ENCODE results near the gene SMC1A. TPM values are rescaled to one million over a fixed set of nuclear protein-coding genes. Genes with fewer than 3 reads are reported as not detected.

Gene SMC1A
- total RNA-seq, 1 experiment from 2014 or later, result 100 TPM

GRCh38 chrX:53376888-53377287 lies 45.6 kb downstream of the SMC1A start:
- H2BK15ac ChIP-seq (ENCODE audit: low read depth, low read length), result no peak overlapping the region
- H4K8ac ChIP-seq (replicated peaks; ENCODE audit: insufficient read length, low read depth, low read length), result no peak overlapping the region
- no peaks in the 10 kb centered on the region for H4K20me1 ChIP-seq (ENCODE audit: control insufficient read depth, insufficient read depth, insufficient read length)
- H4K5ac ChIP-seq (ENCODE audit: insufficient read length, low read depth, low read length), result no peak overlapping the region
- H4K91ac ChIP-seq (ENCODE audit: insufficient read length, low read depth, low read length), result no peak overlapping the region
- H3T11ph ChIP-seq (ENCODE audit: low read length), result no peak overlapping the region
- Mint-ChIP-seq H3K36me3 (ENCODE audit: insufficient read depth in 1 of 3, low read depth in 3 of 3) (peaks cover 24 to 49% (median 42%) of the 10 kb centered on the region in 3 experiments), H3K9me3 (peaks cover 60 to 64% of the 10 kb centered on the region in 2 experiments), H3K4me1 (no peaks in the 10 kb centered on the region), H3K27ac (no peak overlapping the region), H3K4me3 (no peak overlapping the region), H3K27me3 (ENCODE audit: low read depth) (peaks cover 1% of the 10 kb centered on the region; the same call in 1 of the 2 replicates)
- TF ChIP-seq, protein P1, sequence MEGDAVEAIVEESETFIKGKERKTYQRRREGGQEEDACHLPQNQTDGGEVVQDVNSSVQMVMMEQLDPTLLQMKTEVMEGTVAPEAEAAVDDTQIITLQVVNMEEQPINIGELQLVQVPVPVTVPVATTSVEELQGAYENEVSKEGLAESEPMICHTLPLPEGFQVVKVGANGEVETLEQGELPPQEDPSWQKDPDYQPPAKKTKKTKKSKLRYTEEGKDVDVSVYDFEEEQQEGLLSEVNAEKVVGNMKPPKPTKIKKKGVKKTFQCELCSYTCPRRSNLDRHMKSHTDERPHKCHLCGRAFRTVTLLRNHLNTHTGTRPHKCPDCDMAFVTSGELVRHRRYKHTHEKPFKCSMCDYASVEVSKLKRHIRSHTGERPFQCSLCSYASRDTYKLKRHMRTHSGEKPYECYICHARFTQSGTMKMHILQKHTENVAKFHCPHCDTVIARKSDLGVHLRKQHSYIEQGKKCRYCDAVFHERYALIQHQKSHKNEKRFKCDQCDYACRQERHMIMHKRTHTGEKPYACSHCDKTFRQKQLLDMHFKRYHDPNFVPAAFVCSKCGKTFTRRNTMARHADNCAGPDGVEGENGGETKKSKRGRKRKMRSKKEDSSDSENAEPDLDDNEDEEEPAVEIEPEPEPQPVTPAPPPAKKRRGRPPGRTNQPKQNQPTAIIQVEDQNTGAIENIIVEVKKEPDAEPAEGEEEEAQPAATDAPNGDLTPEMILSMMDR (conservative IDR thresholded peaks at IDR 0.05), result no peak
- H3K79me1 ChIP-seq (ENCODE audit: insufficient read depth, low read depth, low read length, poor library complexity, severe bottlenecking), result no peaks in the 10 kb centered on the region
- no peaks in the 10 kb centered on the region for H3K4me1 ChIP-seq (ENCODE audit: insufficient read depth, low read length)
- no peak overlapping the region for H3K56ac ChIP-seq (ENCODE audit: insufficient read length, low read depth, low read length)
- H2AK5ac ChIP-seq (ENCODE audit: insufficient read length, low read length), result no peak overlapping the region
- H2BK12ac ChIP-seq (ENCODE audit: insufficient read length, low read depth, low read length), result no peak overlapping the region
- no peaks in the 10 kb centered on the region for H3K23me2 ChIP-seq (ENCODE audit: insufficient read length, low read depth, low read length, poor library complexity, severe bottlenecking)
- no peaks in the 10 kb centered on the region for H3K79me2 ChIP-seq (ENCODE audit: insufficient read depth, low read length)
- H3K27ac ChIP-seq (ENCODE audit: insufficient read length, low read depth, low read length), result no peak overlapping the region
- H3K9ac ChIP-seq (ENCODE audit: extremely low read depth, insufficient read length, low read length), result no peak overlapping the region
- H3K27me3 ChIP-seq (ENCODE audit: insufficient read depth, low read length), result no peaks in the 10 kb centered on the region
- H3K14ac ChIP-seq (ENCODE audit: insufficient read depth, low read length), result no peak overlapping the region
- H2BK120ac ChIP-seq (ENCODE audit: low read depth, low read length, poor library complexity, severe bottlenecking), result no peak overlapping the region
- WGBS (ENCODE audit: extremely low coverage, insufficient read length, low lambda C conversion rate), result no CpG with 5 or more reads among the region's 6 CpGs
- H3K9me3 ChIP-seq (ENCODE audit: control insufficient read depth, low read depth, low read length), result peaks cover 50% of the 10 kb centered on the region
- no peak overlapping the region for H2BK20ac ChIP-seq (ENCODE audit: low read depth, low read length, poor library complexity, severe bottlenecking)
- no peak overlapping the region for H3K18ac ChIP-seq (ENCODE audit: insufficient read length, low read depth, low read length)
- no peak overlapping the region for H2AFZ ChIP-seq (ENCODE audit: low read length)
- H2BK5ac ChIP-seq (ENCODE audit: insufficient read length, low read length), result no peak overlapping the region
- H3K4ac ChIP-seq (ENCODE audit: low read depth, low read length), result no peak overlapping the region
- H3K4me2 ChIP-seq (ENCODE audit: insufficient read depth, insufficient read length, low read length), result no peak overlapping the region
- H3K23ac ChIP-seq (ENCODE audit: insufficient read length, low read depth, low read length), result no peak overlapping the region
- no peak for DNase-seq
